HUES48 (cell line): Measurements from ENCODE around the gene GFOD1.
A peak's percentile ranks its signal among the peaks of the same experiment; 100 is the strongest.

Experiments
- H3K27ac ChIP-seq: one replicate; pipeline ENCODE4 v1.7.0; 2013; ENCODE audit warnings: low read depth, low read length, inconsistent platforms
- H3K27me3 ChIP-seq: 2 replicates; pipeline ENCODE4 v1.6.1; 2013; ENCODE audit warnings: mild to moderate bottlenecking, low read length; ENCODE audit not compliant: control insufficient read depth, insufficient read depth
- H3K36me3 ChIP-seq: 2 replicates; pipeline ENCODE4 v1.6.1; 2013; ENCODE audit warnings: low read length; ENCODE audit not compliant: control insufficient read depth, insufficient read depth
- H3K4me1 ChIP-seq: 2 replicates; pipeline ENCODE4 v1.6.1; 2013; ENCODE audit warnings: mild to moderate bottlenecking, low read length; ENCODE audit not compliant: control insufficient read depth, insufficient read depth
- H3K4me3 ChIP-seq: 2 replicates; pipeline ENCODE4 v1.5.1; 2013; ENCODE audit warnings: mild to moderate bottlenecking, low read depth, low read length
- H3K9ac ChIP-seq: 2 replicates; pipeline ENCODE4 v1.6.1; 2013; ENCODE audit warnings: mild to moderate bottlenecking, low read depth, low read length, moderate library complexity
- H3K9me3 ChIP-seq: 2 replicates; pipeline ENCODE4 v1.6.1; 2013; ENCODE audit warnings: low read length; ENCODE audit not compliant: control insufficient read depth, insufficient read depth

The GFOD1 gene

DNA sequence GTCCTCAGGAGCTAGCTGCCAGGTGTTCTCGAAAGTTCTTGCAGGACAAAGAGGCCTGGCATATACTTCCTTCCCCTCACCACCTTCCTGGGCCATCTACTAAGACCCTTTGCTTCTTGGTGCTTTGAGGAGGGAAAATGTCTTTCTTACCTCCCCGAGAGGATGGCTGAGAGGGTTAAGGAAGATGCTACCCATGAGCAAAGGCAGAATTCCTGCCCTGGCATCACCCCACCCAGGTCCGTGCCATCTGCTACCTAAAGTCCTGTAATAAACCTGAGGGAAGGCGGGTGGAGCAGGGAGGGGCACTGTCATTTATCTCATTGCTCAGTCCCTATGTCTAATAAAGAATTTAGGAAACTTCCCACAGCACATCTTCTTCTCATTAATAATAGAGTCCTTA is 16.2 kb downstream of the GFOD1 start:
- Histone ChIP-seq H3K9me3 (no peaks in the 10 kb centered on the region), H3K27me3 (no peaks in the 10 kb centered on the region), H3K9ac (no peak overlapping the region), H3K36me3 (no peaks in the 10 kb centered on the region), H3K27ac (no peak overlapping the region), H3K4me3 (no peak overlapping the region), H3K4me1 (peaks cover 9% of the 10 kb centered on the region)

DNA sequence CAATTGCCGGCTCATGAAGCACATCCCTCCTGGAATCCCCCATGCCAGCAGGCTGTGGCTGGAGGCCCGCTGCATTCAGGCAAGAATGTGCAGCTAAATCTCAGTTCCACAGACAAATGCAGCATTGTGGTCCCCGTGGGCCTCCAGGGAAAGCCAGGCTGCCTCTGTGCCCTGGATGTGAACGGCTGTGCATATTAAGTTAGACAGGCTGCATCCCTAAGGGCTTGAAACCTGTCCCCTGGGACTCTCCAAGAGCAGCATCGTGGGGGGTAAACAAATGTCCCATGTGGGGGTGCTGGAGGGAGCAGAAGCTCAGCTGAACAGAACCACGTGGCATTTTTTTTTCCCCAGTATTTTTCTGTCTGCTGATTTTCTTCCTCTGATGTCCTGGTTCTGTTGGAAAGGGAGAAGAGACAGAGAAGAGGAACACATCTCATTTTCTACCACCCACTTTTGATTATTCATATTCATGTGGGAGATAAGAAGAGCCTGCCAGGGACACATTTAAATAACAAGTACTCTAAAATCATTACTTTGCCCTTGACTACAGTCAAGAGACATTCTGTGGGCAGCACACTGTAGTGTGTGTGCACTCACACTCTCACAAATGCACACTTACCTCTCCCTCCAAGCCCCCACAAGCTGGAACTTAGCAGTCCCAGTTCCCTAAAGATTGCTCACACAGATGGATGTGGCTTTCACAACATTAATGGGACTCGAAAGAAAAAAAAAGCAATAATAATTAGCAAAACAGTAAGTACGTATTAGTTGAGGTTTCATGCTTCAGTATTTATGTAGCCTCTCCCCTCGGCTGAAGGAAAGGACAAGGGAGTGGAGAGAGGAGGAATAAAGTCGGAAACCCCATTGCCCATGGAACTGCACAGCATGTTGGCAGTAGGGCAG is 16.9 kb downstream of the GFOD1 start:
- no peak overlapping the region for H3K27ac ChIP-seq
- no peaks in the 10 kb centered on the region for H3K27me3 ChIP-seq
- no peak overlapping the region for H3K9ac ChIP-seq
- H3K9me3 ChIP-seq: no peaks in the 10 kb centered on the region
- H3K4me3 ChIP-seq: no peak overlapping the region
- peaks cover 15% of the 10 kb centered on the region for H3K4me1 ChIP-seq
- H3K36me3 ChIP-seq: no peaks in the 10 kb centered on the region

DNA sequence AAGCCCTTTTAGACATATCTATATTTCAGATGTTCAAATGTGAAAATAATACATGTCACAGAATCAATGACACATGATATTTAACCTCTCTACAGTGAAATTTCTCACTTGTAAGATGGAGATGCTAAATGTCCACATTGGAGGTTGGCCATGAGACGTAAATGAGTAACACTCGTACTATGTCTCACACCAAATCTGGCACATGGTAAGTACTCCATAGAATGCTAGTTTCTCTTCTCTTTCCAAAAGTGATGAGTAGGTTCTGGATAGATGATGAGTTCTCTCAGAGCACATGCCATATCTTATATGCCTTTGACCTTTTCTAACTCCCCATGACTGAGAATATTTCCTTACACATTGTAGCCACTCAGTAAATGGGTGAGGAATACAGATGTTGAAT is 17.7 kb downstream of the GFOD1 start:
- Histone ChIP-seq H3K9me3 (no peaks in the 10 kb centered on the region), H3K36me3 (no peaks in the 10 kb centered on the region), H3K4me1 (peaks cover 22% of the 10 kb centered on the region), H3K27me3 (no peaks in the 10 kb centered on the region), H3K4me3 (no peak overlapping the region), H3K9ac (no peak overlapping the region), H3K27ac (no peak overlapping the region)

DNA sequence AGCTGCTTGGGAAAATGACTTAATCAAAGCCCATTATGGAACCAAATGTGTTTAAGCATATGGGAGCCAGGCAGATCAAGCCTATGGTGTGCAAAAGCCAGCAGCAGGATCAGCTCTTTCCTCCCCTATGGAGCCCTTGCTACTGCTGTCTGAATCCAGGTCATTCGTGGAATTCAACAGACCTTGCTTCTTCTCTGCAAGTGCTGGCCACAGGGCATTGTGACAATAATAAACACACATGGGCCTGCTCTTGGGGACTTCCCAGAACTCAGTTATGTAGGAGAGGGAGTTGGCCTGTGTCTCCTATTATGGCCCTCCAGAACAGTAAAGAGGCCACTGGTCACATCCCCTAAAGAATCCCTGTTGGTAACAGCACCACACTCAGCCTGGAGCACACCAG is 18.6 kb downstream of the GFOD1 start:
- H3K4me3 ChIP-seq: no peak overlapping the region
- H3K9me3 ChIP-seq: no peaks in the 10 kb centered on the region
- H3K27ac ChIP-seq: no peak overlapping the region
- H3K9ac ChIP-seq: no peak overlapping the region
- H3K27me3 ChIP-seq: no peaks in the 10 kb centered on the region
- H3K4me1 ChIP-seq: peaks cover 23% of the 10 kb centered on the region
- no peaks in the 10 kb centered on the region for H3K36me3 ChIP-seq

DNA sequence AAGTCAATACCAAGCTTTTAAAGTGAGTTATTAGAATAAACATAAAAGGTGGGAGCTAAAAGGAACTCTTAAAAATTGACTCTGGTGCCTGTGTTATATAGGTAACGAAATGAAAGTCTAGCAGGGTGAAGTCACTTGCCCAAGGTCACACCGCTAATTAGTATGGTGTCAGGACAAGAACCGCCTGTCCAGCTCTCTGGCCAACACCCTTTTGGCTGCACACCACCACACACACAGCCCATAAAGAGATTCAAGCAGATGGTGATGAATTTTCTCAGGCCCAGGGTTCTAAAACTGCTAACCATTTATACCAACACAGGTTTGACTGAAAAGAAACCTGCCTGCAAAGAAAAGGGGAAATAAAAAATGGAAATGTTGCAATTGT is 20.2 kb downstream of the GFOD1 start:
- no peak overlapping the region for H3K4me3 ChIP-seq
- H3K27ac ChIP-seq: no peak overlapping the region
- no peaks in the 10 kb centered on the region for H3K9me3 ChIP-seq
- no peaks in the 10 kb centered on the region for H3K27me3 ChIP-seq
- H3K36me3 ChIP-seq: no peaks in the 10 kb centered on the region
- H3K4me1 ChIP-seq: peaks cover 37% of the 10 kb centered on the region
- no peak overlapping the region for H3K9ac ChIP-seq

DNA sequence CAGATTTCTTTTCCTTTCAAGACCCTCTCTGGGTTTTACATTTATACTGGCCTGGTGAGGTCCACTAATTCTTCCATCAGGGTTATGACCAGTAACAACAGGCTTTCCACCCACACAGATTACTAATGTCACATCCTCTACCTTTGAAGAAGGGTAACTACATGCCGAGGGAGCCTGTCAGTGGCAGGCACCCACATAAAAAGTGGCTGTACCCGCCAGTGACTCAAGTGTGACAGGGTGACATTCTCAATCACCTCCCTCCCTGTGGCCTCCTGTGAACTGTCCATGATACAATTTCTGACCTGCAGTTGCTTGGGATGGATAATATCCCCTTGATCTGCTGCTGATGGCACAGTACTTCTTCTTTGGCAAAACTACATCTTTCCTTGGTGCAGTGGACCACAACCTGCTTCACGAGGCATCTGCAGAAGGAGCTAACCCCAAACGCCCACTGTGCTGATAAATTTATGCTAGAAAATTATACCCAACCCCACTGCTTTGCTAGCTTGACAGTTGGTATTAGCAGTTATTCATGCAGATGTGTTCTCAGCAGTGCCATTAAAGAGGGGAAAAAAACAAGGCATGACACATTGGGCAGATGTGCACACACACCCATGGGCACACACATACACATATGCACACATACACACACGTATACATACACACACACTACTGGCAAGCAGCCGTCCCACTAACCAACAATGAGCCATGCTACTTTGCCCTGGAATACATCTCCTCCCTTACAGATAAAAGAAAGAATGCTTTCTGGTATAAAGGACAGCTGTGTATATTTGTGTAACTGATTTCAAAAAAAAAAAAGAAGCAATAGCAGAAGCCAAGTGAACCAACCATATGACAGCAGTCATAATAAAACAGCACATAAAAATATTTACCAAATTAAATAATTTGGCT is 20.8 kb downstream of the GFOD1 start:
- peaks cover 43% of the 10 kb centered on the region for H3K4me1 ChIP-seq

DNA sequence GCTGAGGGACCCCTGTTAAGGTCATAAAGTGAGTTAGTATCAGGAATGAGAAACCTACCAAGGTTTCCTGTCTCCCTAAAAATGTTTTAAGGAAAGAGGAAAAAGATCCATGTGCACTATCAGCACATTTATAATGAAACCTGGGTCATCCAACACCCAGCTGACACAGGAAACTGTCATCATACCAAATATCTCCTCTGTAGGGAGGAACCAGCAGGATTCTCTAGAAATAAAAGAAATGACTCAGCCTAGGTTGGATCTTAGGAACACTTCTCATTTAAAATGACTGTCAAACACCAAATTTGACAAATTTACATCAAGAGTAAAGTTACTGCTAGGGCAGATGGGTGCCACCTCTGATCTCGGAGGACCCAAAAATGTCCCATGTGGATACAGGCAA is 21.7 kb downstream of the GFOD1 start:
- Histone ChIP-seq H3K4me1 (peaks cover 44% of the 10 kb centered on the region), H3K9ac (no peak overlapping the region), H3K9me3 (no peaks in the 10 kb centered on the region), H3K27me3 (no peaks in the 10 kb centered on the region), H3K4me3 (no peak overlapping the region), H3K36me3 (no peaks in the 10 kb centered on the region), H3K27ac (no peak overlapping the region)

More for the DNA sequence above, 20.8 kb downstream of the GFOD1 start:
- H3K4me3 ChIP-seq: no peak overlapping the region
- no peaks in the 10 kb centered on the region for H3K36me3 ChIP-seq
- H3K9ac ChIP-seq: no peak overlapping the region
- no peaks in the 10 kb centered on the region for H3K27me3 ChIP-seq
- no peak overlapping the region for H3K27ac ChIP-seq
- H3K9me3 ChIP-seq: no peaks in the 10 kb centered on the region

DNA sequence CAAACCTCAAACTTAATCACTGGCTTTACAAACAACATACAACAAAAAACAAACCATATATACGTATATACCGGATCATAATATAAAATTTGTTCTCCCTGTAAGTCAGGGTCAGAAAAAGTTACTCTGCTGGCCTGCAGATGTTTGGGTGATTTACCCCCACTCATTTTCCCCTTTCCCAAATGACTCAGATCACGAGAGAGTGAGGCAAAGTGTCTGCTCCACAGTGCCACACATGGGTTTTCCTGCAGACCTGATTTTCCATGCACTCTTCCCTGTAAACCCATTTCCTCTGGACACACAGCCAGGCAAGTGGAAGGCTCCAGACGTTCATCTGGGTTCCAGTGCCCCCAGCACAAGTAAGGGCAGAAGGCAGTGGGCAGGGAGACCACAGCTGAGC is 23.5 kb downstream of the GFOD1 start:
- Histone ChIP-seq H3K27ac (no peak overlapping the region), H3K4me1 (peaks cover 36% of the 10 kb centered on the region)

DNA sequence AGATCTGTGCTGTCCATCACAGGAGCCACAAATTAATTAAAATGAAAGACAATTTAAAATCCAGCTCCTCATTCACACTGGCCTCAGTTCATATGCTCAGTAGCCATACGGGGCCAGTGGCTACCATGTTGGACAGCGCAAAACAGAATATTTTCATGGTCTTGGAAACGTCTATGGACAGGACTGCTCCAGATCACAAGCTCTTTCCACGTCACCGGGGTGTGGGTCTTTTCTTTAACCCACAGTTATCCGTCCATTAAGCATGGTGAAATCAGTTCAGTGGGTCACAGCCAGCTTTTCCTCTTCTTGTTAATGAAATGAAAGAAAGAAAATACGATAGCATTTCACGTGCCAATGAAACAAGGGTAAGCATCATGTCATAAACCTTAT is 24.1 kb downstream of the GFOD1 start:
- H3K27ac ChIP-seq: peak overlapping the region; percentile 80
- H3K9me3 ChIP-seq: no peaks in the 10 kb centered on the region
- H3K9ac ChIP-seq: no peak overlapping the region
- H3K27me3 ChIP-seq: no peaks in the 10 kb centered on the region
- no peaks in the 10 kb centered on the region for H3K36me3 ChIP-seq
- no peak overlapping the region for H3K4me3 ChIP-seq
- peaks cover 36% of the 10 kb centered on the region for H3K4me1 ChIP-seq

More for the DNA sequence above, 23.5 kb downstream of the GFOD1 start:
- H3K9ac ChIP-seq: no peak overlapping the region
- H3K27me3 ChIP-seq: no peaks in the 10 kb centered on the region
- H3K4me3 ChIP-seq: no peak overlapping the region
- no peaks in the 10 kb centered on the region for H3K36me3 ChIP-seq
- H3K9me3 ChIP-seq: no peaks in the 10 kb centered on the region

DNA sequence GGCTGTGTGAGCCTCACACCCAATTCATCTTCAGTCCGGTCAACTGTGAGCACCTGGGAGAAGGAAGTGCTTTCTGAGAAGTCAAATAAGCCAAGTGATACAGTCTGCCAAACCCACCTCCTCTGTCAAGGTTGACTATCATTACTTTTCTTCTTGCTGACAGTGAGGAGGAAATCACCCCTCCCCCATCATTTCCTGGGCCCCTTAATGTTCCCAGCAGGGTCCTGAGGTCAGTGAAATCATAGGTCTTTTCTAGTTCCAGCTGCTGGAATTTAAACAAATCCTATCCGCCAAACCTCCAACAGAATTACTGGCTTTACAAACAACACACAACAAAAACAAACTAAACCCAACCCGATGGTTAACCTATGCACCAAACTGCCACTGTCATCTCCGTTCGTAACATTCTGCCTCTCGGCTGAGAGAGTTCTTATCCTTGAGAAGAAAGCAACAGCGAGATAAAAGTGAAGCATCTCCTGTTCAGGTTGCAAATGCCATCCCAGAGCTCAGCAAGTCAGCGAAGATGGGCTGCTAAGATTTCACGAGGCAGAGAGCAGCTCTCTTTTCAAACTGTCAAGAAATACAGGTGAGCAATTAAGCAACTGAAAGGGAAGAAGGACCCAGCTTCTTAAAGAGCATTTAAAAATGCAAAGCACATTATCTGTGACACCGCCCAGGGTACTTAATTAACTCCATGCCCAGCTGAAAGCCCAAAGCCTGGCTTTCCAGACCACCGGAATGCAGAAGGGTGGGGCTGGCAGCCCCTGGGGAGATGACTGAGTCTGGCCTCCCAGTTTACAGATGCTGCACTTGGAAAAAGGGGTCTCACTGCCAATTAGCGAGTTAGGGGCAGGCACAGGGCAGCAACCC is 24.7 kb downstream of the GFOD1 start:
- peak overlapping the region; percentile 30; the same call in 1 of the 2 replicates for H3K9ac ChIP-seq
- H3K36me3 ChIP-seq: no peaks in the 10 kb centered on the region
- peak overlapping the region; percentile 80 for H3K27ac ChIP-seq
- no peaks in the 10 kb centered on the region for H3K27me3 ChIP-seq
- peaks cover 36% of the 10 kb centered on the region for H3K4me1 ChIP-seq
- no peaks in the 10 kb centered on the region for H3K9me3 ChIP-seq
- H3K4me3 ChIP-seq: peak overlapping the region; percentile 46
